OCI-LY7 (cell line): ENCODE data around the gene C2orf81. TPM values are rescaled to one million over a fixed set of nuclear protein-coding genes. Genes with fewer than 3 reads are reported as not detected.

Experiments
- BruUV-seq: library from RNA; stranded (reverse); fragments of 400-500 nt; replicated peaks from 2 replicates; lab custom pipeline; 2021; lab: Mats Ljungman, UMichigan
- CTCF ChIA-PET: fragments of 300-600 bp; sonication (Branson Sonifier 250); formaldehyde crosslinking; loops from one replicate; lab custom pipeline; 2022; ENCODE audit warnings: antibody characterized with exemption; ENCODE audit not compliant: unreplicated experiment; lab: Charles Lee
- POLR2A ChIA-PET: fragments of 300-600 bp; sonication (Branson Sonifier 250); formaldehyde crosslinking; loops from one replicate; lab custom pipeline; 2022; ENCODE audit warnings: antibody characterized with exemption; lab: Charles Lee
- DNase-seq: peaks from one replicate; pipeline ENCODE4 v3.0.0-alpha.2; 2015; ENCODE audit warnings: low spot score
- H2AFZ ChIP-seq: fragments of 200-600 bp; sonication (generic), shearing (Covaris generic); 2 replicates; pipeline ENCODE4 v1.6.1; 2014; ENCODE audit warnings: mild to moderate bottlenecking, antibody characterized with exemption, low read length, moderate library complexity
- H3K27ac ChIP-seq: fragments of 200-600 bp; sonication (generic); 2 replicates; pipeline ENCODE4 v1.5.1; 2014; ENCODE audit warnings: mixed run types, low read depth, mild to moderate bottlenecking, moderate library complexity, low read length, inconsistent platforms; ENCODE audit not compliant: poor library complexity, severe bottlenecking
- H3K36me3 ChIP-seq: fragments of 200-600 bp; sonication (generic); 2 replicates; pipeline ENCODE4 v1.6.1; 2014; ENCODE audit warnings: mild to moderate bottlenecking, antibody characterized with exemption, low read length, moderate library complexity, mixed read lengths; ENCODE audit not compliant: insufficient read depth
- H3K4me1 ChIP-seq: fragments of 200-600 bp; sonication (generic); 2 replicates; pipeline ENCODE4 v1.5.1; 2014; ENCODE audit warnings: mild to moderate bottlenecking, low read length; ENCODE audit not compliant: insufficient read depth, poor library complexity, severe bottlenecking
- H3K4me2 ChIP-seq: fragments of 200-600 bp; sonication (generic); 2 replicates; pipeline ENCODE4 v1.6.1; 2014; ENCODE audit warnings: mild to moderate bottlenecking, low read length
- H3K4me3 ChIP-seq: fragments of 200-600 bp; sonication (generic); 2 replicates; pipeline ENCODE4 v1.5.1; 2014; ENCODE audit warnings: mild to moderate bottlenecking, low read depth, low read length; ENCODE audit not compliant: poor library complexity, severe bottlenecking
- H3K79me2 ChIP-seq: fragments of 200-600 bp; sonication (generic); 2 replicates; pipeline ENCODE4 v1.6.1; 2016; ENCODE audit warnings: low read depth, mild to moderate bottlenecking, low read length, moderate library complexity, mixed read lengths; ENCODE audit not compliant: insufficient read depth
- H3K9me2 ChIP-seq: fragments of 200-600 bp; sonication (generic); 2 replicates; pipeline ENCODE4 v1.6.1; 2016; ENCODE audit warnings: mild to moderate bottlenecking, low read length, mixed read lengths; ENCODE audit not compliant: insufficient read depth
- H3K9me3 ChIP-seq: fragments of 200-600 bp; sonication (generic); 2 replicates; pipeline ENCODE4 v1.6.1; 2014; ENCODE audit warnings: mild to moderate bottlenecking, mixed run types, low read length, mixed read lengths
- H4K20me1 ChIP-seq: fragments of 200-600 bp; sonication (generic); 2 replicates; pipeline ENCODE4 v1.6.1; 2014; ENCODE audit warnings: mild to moderate bottlenecking, antibody characterized with exemption, low read length, moderate library complexity, mixed read lengths; ENCODE audit not compliant: insufficient read depth
- CTCF ChIP-seq: fragments of 200-600 bp; sonication (generic); conservative IDR thresholded peaks from 2 replicates; pipeline ENCODE4 v1.5.1; 2014; ENCODE audit warnings: mild to moderate bottlenecking, antibody characterized with exemption, low read length, moderate library complexity, mixed read lengths
- EZH2phosphoT487 ChIP-seq: fragments of 200-600 bp; sonication (generic); IDR thresholded peaks from 2 replicates; pipeline ENCODE4 v1.6.1; 2018; ENCODE audit warnings: low read depth, borderline replicate concordance, mild to moderate bottlenecking, mixed run types, antibody characterized with exemption, low read length, moderate library complexity, mixed read lengths
- intact Hi-C: fragments of 100-400 bp; cut with micrococcal nuclease; formaldehyde crosslinking; loops from one replicate; pipeline ENCODE4 v1.10.0; 2022; ENCODE audit not compliant: unreplicated experiment
- total RNA-seq, 2 experiments: library from RNA; depleted of rRNA in 1 of 2; stranded (reverse); fragments of >200 nt in 1 of 2; shearing (Covaris generic) in 1 of 2; gene quantifications; 2 replicates each; pipeline ENCODE4 v1.2.3, GENCODE V29; 2014 to 2022

The C2orf81 gene
- total RNA-seq, 2 experiments from 2014 or later = 3.2 to 22.5 TPM

GRCh38 chr2:74364533-74365505, 56.6 kb downstream of the C2orf81 start:
- no peak overlapping the region for H3K4me2 ChIP-seq
- H4K20me1 ChIP-seq = no peaks in the 10 kb centered on the region
- H3K9me3 ChIP-seq = no peaks in the 10 kb centered on the region
- intact Hi-C loops = no loop called here
- ChIA-PET POLR2A (no interaction called here), CTCF (no interaction called here)
- H2AFZ ChIP-seq = no peak overlapping the region
- no peaks in the 10 kb centered on the region for H3K79me2 ChIP-seq
- H3K4me3 ChIP-seq = no peak overlapping the region
- H3K9me2 ChIP-seq = no peaks in the 10 kb centered on the region
- no peak for TF ChIP-seq CTCF
- no peak for TF ChIP-seq EZH2phosphoT487
- no TSS peak for BruUV-seq
- H3K36me3 ChIP-seq = peaks cover 97% of the 10 kb centered on the region
- no peak overlapping the region for H3K27ac ChIP-seq
- no peaks in the 10 kb centered on the region for H3K4me1 ChIP-seq
- no peak for DNase-seq

Other genes starting within 250 kb of the C2orf81 start
- gene MOB1A, start 242.7 kb downstream of the C2orf81 start, total RNA-seq (2014; rRNA removed; shearing (Covaris generic)) = 79.1 and 110 TPM in 2 replicates
- 144 and 149 TPM in 2 replicates for gene MOB1A, start 242.7 kb downstream of the C2orf81 start, total RNA-seq (2022)
- gene MTHFD2, start 223.0 kb downstream of the C2orf81 start, total RNA-seq (2014; rRNA removed; shearing (Covaris generic)) = 220 and 250 TPM in 2 replicates
- 365 and 375 TPM in 2 replicates for gene MTHFD2, start 223.0 kb downstream of the C2orf81 start, total RNA-seq (2022)
- gene SLC4A5, start 78.2 kb downstream of the C2orf81 start, total RNA-seq (2014; rRNA removed; shearing (Covaris generic)) = 1.1 and 1.2 TPM in 2 replicates
- 3.4 and 7.0 TPM in 2 replicates for gene SLC4A5, start 78.2 kb downstream of the C2orf81 start, total RNA-seq (2022)
- gene DCTN1, start 41.3 kb downstream of the C2orf81 start, total RNA-seq (2014; rRNA removed; shearing (Covaris generic)) = 45.5 and 50.3 TPM in 2 replicates
- gene DCTN1, start 41.3 kb downstream of the C2orf81 start, total RNA-seq (2022) = 100 and 105 TPM in 2 replicates
- 55.5 and 64.7 TPM in 2 replicates for gene WDR54, start 111 bp upstream of the C2orf81 start, total RNA-seq (2014; rRNA removed; shearing (Covaris generic))
- gene WDR54, start 111 bp upstream of the C2orf81 start, total RNA-seq (2022) = 82.5 and 89.5 TPM in 2 replicates
- gene RTKN, start 20.3 kb upstream of the C2orf81 start, total RNA-seq (2014; rRNA removed; shearing (Covaris generic)) = 1.3 and 2.3 TPM in 2 replicates
- gene RTKN, start 20.3 kb upstream of the C2orf81 start, total RNA-seq (2022) = 5.4 and 7.7 TPM in 2 replicates
- 29.2 and 38.7 TPM in 2 replicates for gene INO80B, start 33.5 kb upstream of the C2orf81 start, total RNA-seq (2014; rRNA removed; shearing (Covaris generic))
- gene INO80B, start 33.5 kb upstream of the C2orf81 start, total RNA-seq (2022) = 43.1 and 44.5 TPM in 2 replicates
- gene WBP1, start 36.8 kb upstream of the C2orf81 start, total RNA-seq (2014; rRNA removed; shearing (Covaris generic)) = 70.7 and 70.8 TPM in 2 replicates
- gene WBP1, start 36.8 kb upstream of the C2orf81 start, total RNA-seq (2022) = 68.8 and 83.8 TPM in 2 replicates
- 46.9 and 51.3 TPM in 2 replicates for gene MOGS, start 43.8 kb upstream of the C2orf81 start, total RNA-seq (2014; rRNA removed; shearing (Covaris generic))
- gene MOGS, start 43.8 kb upstream of the C2orf81 start, total RNA-seq (2022) = 50.1 and 52.7 TPM in 2 replicates
- 46.1 and 85.7 TPM in 2 replicates for gene MRPL53, start 51.1 kb upstream of the C2orf81 start, total RNA-seq (2014; rRNA removed; shearing (Covaris generic))
- gene MRPL53, start 51.1 kb upstream of the C2orf81 start, total RNA-seq (2022) = 90.0 and 102 TPM in 2 replicates
- gene CCDC142, start 61.4 kb upstream of the C2orf81 start, total RNA-seq (2014; rRNA removed; shearing (Covaris generic)) = 52.3 and 53.0 TPM in 2 replicates
- 42.5 and 52.0 TPM in 2 replicates for gene CCDC142, start 61.4 kb upstream of the C2orf81 start, total RNA-seq (2022)
- 34.6 and 49.5 TPM in 2 replicates for gene TTC31, start 61.5 kb upstream of the C2orf81 start, total RNA-seq (2014; rRNA removed; shearing (Covaris generic))
- 31.5 and 37.4 TPM in 2 replicates for gene TTC31, start 61.5 kb upstream of the C2orf81 start, total RNA-seq (2022)
- not detected in 2 replicates for gene LBX2, start 78.0 kb upstream of the C2orf81 start, total RNA-seq (2014; rRNA removed; shearing (Covaris generic))
- gene LBX2, start 78.0 kb upstream of the C2orf81 start, total RNA-seq (2022) = not detected in 2 replicates
- 9.9 and 16.7 TPM in 2 replicates for gene PCGF1, start 86.1 kb upstream of the C2orf81 start, total RNA-seq (2014; rRNA removed; shearing (Covaris generic))
- gene PCGF1, start 86.1 kb upstream of the C2orf81 start, total RNA-seq (2022) = 15.9 and 21.5 TPM in 2 replicates
- gene TLX2, start 92.8 kb upstream of the C2orf81 start, total RNA-seq (2014; rRNA removed; shearing (Covaris generic)) = not detected in 2 replicates
- gene TLX2, start 92.8 kb upstream of the C2orf81 start, total RNA-seq (2022) = not detected in 2 replicates
- 0.32 and 0.54 TPM in 2 replicates for gene DQX1, start 104.6 kb upstream of the C2orf81 start, total RNA-seq (2014; rRNA removed; shearing (Covaris generic))
- gene DQX1, start 104.6 kb upstream of the C2orf81 start, total RNA-seq (2022) = 0.76 and 1.8 TPM in 2 replicates
- 163 and 188 TPM in 2 replicates for gene AUP1, start 108.1 kb upstream of the C2orf81 start, total RNA-seq (2014; rRNA removed; shearing (Covaris generic))
- gene AUP1, start 108.1 kb upstream of the C2orf81 start, total RNA-seq (2022) = 121 and 122 TPM in 2 replicates
- 54.8 and 60.4 TPM in 2 replicates for gene HTRA2, start 108.3 kb upstream of the C2orf81 start, total RNA-seq (2014; rRNA removed; shearing (Covaris generic))
- 50.7 and 59.4 TPM in 2 replicates for gene HTRA2, start 108.3 kb upstream of the C2orf81 start, total RNA-seq (2022)
- 0.72 and 0.98 TPM in 2 replicates for gene LOXL3, start 132.3 kb upstream of the C2orf81 start, total RNA-seq (2014; rRNA removed; shearing (Covaris generic))
- gene LOXL3, start 132.3 kb upstream of the C2orf81 start, total RNA-seq (2022) = 0.21 and 0.79 TPM in 2 replicates
- gene DOK1, start 133.1 kb upstream of the C2orf81 start, total RNA-seq (2014; rRNA removed; shearing (Covaris generic)) = 13.4 and 19.3 TPM in 2 replicates
- gene DOK1, start 133.1 kb upstream of the C2orf81 start, total RNA-seq (2022) = 9.5 and 9.7 TPM in 2 replicates
- gene M1AP, start 226.7 kb upstream of the C2orf81 start, total RNA-seq (2014; rRNA removed; shearing (Covaris generic)) = not detected in 2 replicates
- not detected in 2 replicates for gene M1AP, start 226.7 kb upstream of the C2orf81 start, total RNA-seq (2022)
- 2.3 and 3.4 TPM in 2 replicates for gene SEMA4F, start 232.6 kb upstream of the C2orf81 start, total RNA-seq (2014; rRNA removed; shearing (Covaris generic))
- gene SEMA4F, start 232.6 kb upstream of the C2orf81 start, total RNA-seq (2022) = 3.3 and 4.3 TPM in 2 replicates